Inferior parietal cortex (tissue), 1 donor: ENCODE results near the gene KIF16B.
A peak's percentile ranks its signal among the peaks of the same experiment; 100 is the strongest.
"Not testable (repeated sequence)": the region's sequence is repeated elsewhere in the genome, so short reads cannot be mapped to it uniquely, and the experiment has no call there.

Source experiments
- DNase-seq: peaks from one replicate; pipeline ENCODE4 v3.0.0-alpha.2; 2016; ENCODE audit errors: extremely low spot score

The KIF16B gene

DNA sequence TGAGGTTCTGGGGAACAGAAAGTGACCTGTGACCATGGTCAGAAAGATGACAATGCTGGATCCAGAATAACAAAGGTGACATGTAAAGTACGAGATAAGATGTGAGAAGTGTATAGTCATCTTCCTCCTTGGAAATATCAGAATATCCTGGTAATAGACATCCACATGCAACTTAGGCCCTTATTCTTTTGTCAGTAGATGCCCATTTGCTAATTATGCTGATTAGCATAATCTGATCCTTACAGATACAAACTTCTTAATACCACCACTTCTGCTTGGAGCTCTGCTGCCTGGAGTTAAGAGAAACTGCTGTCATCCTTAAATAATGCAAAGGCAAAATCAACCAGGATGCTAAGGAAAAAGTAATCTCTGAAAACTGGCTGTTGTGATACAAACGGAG, 91.3 kb downstream of the KIF16B start:
- no peak for DNase-seq

DNA sequence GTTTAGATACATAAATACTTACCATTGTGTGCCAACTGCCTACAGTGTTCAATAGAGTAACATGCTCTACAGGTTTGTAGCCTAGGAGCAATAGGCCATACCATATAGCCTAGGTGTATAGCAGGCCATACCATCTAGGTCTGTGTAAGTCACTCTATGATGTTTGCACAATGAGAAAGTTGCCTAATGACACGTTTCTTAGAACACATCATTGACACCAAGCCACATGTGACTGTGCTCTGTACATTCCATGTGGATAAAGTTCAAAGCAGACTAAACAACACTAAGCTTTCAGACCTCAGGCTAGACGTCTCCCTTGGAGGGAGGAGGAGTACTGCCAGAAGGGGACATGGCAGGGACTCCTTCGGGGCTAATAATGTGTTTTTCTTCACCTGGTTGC, 93.6 kb downstream of the KIF16B start:
- no peak for DNase-seq

DNA sequence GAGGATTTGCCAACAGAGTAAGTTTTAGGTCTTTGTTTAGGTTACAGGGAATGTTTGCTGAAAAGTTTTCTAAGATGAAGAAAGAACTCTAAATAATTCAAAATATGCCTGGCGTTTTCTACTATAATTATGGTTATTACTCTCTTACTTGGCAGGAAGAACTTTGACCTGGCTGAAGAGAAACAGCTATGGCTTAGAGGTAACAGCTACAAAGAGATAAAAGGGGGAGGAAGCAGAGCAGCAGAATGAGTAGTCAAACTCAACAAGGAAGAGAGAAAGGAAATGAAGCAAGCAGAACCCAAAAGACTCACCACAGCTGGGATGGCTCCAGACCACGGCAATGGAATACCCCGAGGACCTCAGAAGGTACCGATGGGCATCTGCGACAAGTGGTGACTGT, 95.6 kb downstream of the KIF16B start:
- no peak for DNase-seq

DNA sequence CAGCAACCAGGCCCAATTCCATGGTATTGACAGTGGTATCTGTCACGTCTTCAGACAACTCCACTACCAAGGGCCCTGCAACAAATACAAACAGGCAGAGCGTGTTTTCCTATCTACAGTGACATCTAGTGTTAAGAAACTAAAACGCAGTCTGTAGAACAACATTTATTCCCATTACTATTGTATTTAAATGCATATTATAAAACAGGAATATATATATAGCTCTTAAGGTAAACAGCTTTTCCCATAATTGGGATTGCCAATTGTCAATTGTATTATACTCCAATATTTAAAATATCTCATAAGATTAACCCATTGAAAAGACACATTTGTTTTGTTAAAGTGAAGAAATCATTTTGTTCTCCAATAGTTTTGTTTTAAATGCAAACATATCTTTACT, 97.2 kb downstream of the KIF16B start:
- DNase-seq = peak; percentile 85

DNA sequence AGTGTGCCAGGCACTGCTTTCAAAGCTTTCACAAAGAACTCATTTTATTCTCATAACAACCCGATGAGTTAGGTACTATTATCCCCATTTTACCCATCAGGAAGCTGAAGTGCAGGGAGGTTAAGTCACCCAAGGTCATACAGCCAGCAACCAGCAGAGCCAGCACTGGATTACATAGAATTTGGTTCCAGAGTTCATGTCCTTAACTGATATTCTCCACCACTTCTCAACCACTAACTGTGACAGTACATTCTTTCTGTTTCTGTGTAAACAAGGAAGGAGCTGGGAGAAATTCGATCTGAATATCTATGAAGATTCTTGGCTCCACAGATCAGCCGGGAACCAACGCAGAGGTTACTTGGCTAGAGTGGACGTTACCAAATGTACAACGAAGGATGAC, 98.0 kb downstream of the KIF16B start:
- no peak for DNase-seq

DNA sequence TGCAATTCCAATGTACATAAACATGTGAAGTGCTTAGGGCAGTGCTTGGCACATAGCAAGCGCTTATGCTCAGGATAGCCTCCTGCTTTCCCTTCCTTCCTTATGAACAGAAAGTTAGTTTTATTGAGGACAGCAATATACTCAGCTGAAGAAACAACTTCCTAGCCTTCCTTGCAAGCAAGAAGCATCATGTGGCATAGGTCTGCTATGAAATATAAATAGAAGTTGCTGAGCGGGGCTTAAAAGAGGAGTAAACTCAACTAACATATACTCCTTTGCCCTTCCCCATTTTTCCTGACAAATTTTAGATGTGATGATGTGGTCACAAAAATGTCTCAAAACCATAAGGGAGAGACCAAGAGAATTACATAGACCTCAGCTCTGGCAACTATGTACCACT, 98.9 kb downstream of the KIF16B start:
- no peak for DNase-seq

DNA sequence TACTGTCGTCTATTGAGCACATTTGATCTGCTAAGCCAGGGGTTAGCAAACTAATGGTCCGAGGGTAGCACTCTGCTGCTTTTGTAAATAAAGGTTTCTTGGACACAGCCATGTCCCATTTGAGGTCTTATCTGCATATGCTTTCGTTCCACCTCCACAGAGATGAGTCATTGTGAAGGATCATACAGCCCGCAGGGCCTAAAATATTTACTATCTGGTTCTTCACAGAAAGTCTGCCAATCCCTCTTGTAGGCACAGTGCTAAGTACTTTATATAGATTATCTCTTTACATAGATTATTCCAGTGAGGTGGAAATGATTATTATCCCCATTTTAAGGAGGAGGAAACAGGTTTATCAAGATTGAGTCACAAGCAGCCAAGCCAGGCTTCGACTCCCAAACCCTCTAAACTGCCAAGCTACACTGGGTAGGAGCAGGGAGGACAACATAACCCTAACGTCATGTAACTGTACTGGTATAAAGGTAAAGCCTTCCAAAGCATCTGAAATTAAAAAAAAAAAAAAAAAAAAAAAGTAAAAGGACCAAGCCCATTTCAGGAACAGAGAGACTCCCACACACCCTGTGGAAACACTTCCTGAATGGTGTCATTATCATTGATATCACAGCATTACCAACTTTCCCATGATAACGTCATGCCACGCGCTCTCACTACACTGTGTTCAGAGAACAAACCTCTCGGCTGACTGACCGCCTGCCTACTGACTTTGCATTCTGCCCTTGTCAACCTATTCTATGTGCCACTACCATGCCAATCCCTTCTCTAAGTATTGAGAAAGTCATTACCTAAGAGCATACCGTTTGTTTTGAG, 101.0 kb downstream of the KIF16B start:
- no peak for DNase-seq

DNA sequence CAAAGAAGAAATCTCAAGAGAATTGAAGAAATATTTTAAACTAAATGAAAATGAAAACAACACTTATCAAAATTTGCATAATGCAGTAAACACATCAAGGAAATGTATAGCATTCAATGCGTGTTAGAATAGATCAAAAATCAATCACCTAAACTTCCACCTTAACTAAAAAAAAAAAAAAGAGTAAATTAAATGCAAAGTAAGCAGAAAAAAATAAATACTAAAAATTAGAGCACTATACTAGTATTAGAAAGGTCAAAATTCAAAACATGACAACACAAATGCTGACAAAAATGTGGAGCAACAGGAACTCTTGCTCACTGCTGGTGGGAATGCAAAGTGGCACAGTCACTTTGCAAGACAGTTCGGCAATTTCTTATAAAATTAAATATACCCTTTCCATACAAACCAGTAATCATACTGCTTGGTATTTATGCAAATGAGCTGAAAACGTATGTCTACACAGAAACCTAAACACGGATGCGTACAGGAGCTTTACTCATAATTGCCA, 103.8 kb downstream of the KIF16B start:
- DNase-seq = no peak

DNA sequence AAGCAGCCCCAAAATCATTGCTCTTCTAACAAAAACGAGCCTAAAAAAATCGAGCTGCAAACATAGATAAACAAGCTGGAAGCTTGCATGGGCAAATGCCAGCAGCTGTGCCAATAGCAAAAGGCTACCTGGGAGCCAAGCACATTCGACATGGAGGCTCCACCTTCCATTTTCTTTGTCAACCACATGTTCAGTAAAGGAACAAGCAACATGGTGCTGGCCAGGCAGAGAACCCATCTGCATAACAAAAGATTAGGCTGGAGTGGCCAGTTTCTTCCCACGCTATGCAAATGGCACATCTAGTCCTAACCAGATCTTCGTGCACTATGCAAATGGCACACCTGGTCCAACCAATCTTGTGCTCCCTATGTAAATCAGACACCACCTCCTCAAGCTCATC, 110.5 kb downstream of the KIF16B start:
- no peak for DNase-seq

DNA sequence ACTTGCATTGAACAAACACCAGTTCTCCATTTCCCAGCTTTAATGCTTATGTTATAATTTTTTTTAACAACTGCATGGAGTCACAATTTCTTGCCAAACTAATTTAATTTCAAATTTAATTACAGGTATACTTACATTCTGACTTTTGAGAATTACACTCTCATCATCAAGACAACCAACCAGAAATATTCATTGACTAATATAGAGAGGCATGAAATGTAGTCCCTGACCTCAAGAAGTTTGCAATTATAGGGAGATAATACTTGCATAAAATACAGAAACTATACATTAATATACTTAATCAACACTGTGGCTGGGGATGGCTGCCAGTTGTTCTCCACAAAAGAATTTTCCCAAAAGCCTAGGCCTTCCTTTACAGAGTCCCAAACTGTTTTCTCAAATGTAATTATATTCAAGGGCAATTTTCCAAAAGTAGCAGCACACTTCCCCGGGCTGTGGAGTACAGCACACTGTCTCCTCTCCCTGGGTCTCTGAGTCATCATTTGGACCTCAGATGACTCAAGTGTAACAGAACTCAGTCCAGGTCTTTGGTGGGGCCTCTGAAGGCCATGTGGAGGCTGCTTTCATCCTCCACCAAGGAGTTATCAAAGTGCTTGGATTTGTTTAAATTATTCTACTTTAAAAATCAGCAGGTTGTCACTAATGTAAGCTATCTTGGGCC, 114.1 kb downstream of the KIF16B start:
- peak; percentile 27 for DNase-seq

DNA sequence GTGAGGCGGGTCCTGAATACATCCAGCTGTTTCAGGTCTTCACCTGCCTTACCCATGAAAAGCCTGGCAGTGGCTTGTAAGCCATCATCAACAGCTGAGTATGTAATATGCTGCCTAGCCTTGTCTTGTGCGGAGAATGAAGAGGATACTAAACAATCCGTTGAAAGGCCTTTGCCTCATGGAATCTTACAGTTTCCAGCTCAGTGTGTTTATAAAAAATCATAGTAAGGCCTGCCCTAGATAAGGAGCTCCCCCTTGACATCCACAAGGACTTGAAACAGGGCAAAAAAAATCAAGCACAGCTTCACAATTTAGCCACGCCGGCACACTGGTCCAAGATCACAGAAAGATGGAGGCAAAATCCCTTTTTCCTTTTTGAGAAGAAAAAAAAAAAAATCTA, 115.7 kb downstream of the KIF16B start:
- no peak for DNase-seq

DNA sequence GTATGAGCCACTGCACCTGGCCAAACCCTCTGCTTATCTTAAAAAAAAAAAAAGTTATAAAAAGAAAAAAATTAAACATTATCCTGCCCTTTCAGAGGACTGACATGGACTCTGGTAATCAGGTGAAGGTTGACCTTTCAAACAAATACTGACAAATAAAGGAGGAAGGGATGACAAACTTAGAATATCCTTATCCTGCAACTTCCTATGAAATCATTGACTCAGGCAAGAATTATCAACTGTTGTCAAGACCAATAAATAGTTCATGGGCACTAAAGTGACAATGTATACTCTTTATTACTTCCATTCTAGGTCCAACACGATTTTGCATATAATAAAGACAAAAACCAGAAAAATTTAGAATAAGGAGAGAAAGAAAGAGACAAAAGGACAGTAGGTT, 117.9 kb downstream of the KIF16B start:
- no peak for DNase-seq

DNA sequence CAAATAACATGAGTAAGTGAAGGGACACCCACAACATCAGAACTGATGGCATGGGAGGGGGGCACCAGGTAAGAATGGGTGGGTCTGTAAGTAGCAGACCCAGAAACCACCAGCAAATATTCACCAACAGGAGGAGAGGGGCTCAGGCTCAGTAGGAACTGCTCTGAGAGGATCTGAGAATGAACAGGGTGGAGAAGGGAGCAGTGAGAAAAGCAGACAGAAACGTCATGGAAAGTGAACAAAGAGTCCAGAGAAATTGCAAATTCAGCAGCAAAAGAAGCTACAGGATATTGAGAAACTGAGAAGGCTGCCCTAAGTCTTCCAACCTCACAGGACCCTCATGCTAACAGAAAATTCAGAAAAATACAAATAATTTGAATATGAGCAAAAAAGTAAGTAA, 121.3 kb downstream of the KIF16B start:
- no peak for DNase-seq

DNA sequence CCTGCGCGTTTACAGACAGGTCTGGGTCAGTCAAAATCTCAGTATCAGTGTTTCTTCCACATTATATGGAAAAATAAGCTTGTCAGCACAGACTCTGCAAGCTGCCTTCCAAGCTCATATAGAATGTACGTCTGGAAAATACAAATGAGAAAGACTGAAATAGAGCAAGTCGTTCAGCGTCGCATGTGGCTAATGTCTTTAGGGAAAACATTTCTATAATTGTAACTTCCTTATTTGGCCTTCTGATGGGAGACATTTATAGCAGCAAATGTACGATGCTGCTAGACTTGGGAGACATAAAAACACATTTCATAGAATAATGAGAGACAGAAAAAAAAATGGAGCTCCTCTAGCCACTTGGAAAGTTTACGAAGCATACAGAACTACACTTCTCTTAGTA, 122.2 kb downstream of the KIF16B start:
- DNase-seq = peak; percentile 25

DNA sequence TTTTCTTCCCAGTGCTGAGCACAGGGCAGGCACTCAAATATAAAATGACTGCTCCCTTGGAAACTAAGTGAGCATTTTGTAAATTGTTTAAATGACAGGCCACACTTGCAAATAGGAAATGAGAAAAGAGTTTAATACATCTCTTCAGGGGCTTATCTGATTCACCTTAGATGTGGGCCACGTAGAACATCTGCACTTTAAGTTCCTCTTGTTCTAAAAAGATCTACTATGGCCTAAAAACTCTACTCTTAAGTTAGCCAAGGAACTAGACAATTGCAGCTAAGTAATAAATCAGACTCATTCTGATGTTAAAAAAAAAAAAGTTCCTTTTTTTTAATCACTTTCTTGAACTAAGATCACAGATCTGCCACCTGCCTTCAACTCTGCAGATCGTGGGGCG, 126.3 kb downstream of the KIF16B start:
- no peak for DNase-seq

DNA sequence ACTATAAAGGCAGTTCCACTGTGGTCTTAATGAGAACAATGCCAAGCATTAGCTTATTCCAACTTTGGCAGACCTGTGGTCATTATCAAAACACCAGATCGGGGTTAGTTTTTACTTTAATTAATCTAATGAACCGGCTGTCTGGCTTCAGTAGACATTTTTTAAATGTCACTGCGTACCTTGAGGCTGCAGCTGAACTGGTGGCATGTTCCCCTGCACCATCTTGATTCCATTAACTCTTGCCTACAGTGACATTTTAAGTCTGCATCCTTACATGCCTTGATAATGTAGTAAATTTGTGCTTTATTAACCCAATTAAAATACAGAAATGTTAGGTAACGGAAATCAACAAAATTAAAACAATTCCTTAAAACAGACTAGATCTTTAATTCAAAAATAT, 127.0 kb downstream of the KIF16B start:
- no peak for DNase-seq

DNA sequence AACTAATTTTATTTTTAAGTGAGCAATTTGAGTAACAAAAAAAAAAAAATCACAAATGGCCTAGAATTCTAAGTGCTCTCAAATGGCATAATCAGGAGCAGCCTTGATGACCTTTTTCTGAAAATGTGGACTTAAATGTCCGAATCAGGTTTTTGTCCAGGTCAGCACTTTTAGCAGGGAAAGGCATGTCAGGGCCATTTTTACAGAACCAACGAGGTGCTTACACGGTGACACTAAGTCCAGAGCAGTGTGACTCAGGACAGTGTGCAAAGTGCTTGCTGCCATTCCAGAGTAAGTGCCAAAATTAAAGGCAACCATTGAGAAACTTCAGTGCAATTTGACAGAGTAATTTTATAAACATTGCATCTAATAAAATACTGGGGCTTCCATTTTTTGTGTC, 127.8 kb downstream of the KIF16B start:
- DNase-seq = no peak

DNA sequence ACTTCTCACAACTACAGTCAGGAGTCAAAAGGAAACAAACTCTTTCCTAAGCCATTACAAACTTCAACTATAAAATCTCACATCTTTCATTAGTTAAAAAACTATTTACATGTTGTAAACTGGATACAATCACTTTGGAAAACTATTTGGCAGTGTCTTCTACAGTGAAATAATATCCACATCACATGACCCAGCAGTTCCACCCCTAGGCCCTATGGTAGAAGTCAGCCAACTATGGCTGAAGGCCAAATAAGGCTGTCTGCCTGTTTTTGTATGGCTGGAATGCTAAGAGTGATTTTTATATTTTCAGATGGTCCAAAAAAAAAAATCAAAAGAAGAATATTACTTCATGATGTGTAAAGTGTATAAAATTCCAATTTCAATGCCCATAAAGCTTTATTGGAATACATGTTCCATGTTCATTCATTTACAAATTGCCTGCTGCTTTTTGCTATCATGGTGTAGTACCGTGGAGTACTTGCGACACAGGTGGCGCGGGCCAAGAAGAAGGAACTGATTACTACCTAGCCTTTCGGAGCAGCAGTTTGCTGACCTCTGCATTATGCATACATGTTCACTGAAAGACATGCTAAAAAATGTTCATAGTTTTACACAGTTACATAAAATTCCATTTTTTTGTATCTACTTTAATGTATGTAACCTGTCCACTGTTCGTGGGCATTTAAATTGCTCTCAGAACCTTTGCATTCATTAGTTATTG, 129.0 kb downstream of the KIF16B start:
- DNase-seq = no peak

DNA sequence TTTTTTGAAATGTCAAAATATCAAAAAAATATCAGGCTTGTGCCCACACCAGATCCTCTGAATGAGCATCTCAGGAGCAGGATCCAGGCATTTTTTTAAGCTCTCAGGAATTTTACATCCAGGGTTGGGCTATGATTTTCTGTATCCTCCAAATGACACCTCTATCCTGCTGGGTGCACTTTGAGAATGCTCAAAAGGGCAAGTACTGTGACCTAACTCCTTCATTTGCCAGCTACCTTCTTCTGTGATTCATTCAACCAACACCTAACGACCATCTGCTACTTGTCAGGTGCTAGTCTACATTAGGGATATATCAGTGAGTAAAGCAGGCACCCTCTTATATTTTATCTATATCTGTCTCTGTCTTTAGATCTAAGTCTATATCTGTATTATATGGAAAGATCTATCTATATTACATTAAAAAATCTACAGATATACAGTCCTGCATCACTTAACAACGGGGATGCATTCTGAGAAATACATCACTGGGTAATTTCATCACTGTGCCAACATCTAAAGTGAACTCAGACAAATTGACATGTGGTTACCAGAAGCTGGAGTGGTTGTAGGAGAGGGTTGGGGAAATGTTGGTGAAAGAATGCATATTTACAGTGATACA, 131.6 kb downstream of the KIF16B start:
- DNase-seq = no peak

DNA sequence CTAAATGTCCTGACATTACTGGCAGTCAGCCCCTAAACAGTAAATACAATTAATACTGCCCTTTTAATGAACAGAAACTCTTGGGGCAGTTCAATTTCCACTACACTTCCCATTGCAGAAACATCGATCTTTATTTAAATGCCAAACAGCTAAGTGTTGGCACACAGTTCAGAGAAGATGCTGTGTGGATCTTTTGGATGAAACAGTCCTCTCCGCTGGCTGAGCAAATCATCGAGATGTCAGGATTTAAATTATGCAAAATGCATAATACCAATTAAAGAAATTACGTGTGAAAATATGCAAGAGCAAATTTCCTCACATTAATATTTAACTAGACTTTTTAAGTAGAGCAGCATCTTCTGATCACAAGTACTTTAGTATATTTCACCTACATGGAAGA, 132.6 kb downstream of the KIF16B start:
- no peak for DNase-seq

DNA sequence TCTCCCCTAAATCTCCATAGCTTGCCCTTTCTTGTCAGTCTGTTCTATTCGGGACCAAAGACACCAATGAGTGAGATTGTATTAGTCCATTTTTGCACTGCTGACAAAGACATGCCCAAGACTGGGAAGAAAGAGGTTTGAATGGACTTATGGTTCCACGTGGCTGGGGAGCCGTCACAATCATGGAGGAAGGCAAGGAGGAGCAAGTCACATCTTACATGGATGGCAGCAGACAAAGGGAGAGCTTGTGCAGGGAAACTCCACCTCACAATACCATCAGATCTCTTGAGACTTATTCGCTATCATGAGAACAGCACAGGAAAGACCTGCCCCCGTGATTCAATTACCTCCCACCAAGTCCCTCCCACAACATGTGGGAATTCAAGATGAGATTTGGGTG, 133.7 kb downstream of the KIF16B start:
- not testable (repeated sequence) for DNase-seq

DNA sequence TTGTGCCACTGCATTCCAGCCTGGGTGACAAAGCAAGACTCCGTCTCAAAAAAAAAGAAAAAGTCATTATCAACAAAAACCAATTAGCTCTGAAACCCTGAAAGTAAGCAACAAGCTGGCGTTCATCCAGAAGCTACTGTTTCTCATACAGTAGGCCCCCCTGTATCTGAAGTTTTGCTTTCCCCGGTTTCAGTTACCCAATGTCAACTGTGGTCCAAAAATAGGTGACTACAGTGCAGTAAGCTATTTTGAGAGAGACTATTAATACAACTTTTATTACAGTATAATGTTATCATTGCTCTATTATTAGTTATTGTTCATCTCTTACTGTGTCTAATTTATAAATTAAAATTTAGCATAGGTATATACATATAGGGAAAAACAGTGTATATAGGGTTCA, 135.1 kb downstream of the KIF16B start:
- DNase-seq = no peak
